Left renal pelvis (tissue), 4 donors: ENCODE measurements around the gene EXOC3L4. TPM values are rescaled to one million over a fixed set of nuclear protein-coding genes. Genes with fewer than 3 reads are reported as not detected.

Source experiments
- DNase-seq, 4 donors: peaks; one replicate each; pipeline ENCODE4 v3.0.0-alpha.2; 2013; ENCODE audit warnings: low read depth in 4 of 4, low spot score in 3 of 4
- polyA plus RNA-seq, 4 donors: library from polyadenylated mRNA; unstranded; fragments of 120-200 nt; gene quantifications; one replicate each; pipeline ENCODE4 v1.2.1, GENCODE V29; 2013; ENCODE audit not compliant: insufficient read length in 4 of 4

The EXOC3L4 gene
- polyA plus RNA-seq, 4 donors: 0.70 to 5.3 (median 1.8) TPM

DNA sequence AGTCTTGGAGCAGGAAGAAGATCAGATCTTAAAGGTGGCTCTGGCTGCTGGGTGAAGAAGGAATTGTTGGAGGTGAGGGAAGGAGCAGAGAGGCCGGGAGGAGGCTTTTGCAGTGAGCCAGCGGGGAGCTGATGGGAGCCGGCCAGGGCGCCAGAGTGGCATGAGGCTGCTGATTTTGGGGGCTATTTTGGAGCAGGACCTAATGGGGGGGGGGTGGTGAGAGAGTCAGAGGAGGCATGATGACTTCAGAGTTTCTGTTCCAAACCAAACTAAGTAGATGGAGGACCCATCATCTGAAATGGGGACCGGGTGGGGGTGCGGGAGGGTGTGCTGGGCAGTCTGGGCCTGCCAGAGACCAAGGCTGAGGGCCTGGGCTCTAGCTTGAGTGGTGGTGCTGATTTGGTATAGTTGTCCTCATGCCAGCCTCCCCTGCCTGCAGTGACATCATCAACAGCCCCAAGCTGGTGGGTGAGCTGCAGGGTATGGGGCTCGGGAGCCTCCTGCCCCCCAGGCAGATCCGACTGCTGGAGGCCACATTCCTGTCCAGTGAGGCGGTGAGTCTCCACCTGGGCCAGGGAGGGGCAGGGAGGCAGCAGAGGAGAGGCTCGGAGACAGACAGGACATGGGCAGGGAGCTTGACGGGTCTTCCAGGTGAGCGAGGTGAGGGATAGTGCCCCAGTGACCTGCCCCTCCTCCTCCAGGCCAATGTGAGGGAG is 34.9 kb downstream of the EXOC3L4 start:
- no peak for DNase-seq

DNA sequence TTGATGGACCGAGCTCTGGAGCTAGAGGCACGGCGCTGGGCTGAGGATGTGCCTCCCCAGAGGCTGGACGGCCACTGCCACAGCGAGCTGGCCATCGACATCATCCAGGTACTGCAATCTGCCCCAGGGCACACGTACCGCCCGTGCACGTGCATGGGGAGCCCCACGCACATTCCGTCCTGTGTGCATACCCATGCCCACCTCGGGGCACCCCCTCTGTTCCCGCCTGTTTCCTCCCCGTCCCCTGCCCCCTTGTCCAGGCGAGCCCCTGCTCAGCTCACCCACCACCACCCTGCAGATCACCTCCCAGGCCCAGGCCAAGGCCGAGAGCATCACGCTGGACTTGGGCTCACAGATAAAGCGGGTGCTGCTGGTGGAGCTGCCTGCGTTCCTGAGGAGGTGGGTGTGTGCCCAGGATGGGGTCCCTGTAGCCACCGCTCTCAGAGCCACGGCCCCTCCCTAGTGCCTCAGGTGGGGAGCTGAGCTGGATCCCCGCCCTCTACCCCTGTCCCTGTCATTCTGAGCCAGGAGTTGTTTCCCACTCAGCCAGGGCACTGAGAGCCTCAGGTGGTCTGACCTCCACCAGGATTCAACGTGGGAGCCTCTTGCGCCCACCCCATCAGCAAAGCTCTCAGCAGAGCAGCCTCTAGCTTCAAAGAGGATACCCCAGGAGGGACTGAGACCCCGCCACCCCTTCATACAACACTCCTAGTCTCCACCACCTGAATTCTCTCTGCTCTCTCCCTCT is 35.7 kb downstream of the EXOC3L4 start:
- no peak for DNase-seq

DNA sequence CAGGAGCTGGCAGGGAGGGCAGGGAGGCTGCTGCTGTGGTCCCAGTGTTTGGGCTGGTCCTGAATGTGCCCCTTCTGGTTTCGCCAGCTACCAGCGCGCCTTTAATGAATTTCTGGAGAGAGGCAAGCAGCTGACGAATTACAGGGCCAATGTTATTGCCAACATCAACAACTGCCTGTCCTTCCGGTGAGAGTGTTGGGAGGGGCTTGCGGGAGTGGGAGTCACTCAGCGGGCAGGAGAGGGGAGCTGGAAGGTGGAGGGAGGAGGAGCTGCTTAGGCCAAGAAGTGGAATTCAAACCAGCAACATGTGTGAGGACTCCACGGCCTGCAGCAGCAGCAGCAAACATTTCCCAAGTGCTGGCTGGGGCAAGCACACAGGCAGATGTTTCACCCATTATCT is 36.4 kb downstream of the EXOC3L4 start:
- no peak for DNase-seq

DNA sequence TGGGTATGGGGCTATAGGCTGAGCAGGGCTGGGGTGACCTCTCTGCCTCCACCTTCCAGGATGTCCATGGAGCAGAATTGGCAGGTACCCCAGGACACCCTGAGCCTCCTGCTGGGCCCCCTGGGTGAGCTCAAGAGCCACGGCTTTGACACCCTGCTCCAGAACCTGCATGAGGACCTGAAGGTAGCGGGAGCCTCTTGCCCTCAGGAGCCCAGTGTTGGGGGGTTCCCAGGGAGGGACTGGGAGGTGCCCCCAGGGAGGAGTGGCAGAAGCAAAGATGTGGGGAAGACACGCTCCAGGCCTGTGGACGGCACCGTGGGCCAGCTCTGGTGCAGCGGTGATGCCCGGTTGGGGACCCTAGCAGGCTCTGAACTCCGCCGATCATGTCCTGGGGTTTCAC is 37.1 kb downstream of the EXOC3L4 start:
- DNase-seq: no peak

DNA sequence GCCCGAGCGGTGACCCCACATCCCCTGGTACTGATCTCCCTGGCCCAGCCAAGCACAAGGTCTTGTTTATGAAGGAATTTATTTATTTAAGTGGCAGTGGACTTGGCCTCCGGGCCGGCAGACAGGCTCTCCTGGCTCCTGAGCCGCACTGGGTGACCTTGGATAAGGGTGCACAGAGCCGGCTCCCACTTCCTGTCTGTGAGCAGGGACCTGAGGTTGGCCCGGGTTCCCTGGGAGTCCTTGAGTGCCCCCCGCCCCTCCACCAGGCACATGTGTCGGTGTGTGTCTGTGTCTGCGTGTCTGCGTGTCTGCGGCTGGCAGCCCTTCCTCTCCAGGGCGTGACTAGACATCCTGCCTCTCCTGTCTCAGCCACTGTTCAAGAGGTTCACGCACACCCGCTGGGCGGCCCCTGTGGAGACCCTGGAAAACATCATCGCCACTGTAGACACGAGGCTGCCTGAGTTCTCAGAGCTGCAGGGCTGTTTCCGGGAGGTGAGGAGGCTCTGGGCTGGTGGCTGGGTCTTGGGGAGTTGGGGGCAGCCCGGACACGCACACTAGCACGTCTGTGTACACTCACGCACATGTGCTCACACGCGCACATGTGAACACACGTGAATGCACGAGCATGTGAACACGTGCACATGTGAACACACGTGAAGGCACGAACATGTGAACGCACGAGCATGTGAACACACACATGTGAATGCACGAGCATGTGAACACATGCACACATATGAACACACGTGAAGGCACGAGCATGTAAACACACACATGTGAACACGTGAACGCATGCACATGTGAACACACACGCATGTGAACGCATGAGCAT is 38.1 kb downstream of the EXOC3L4 start:
- no peak for DNase-seq

DNA sequence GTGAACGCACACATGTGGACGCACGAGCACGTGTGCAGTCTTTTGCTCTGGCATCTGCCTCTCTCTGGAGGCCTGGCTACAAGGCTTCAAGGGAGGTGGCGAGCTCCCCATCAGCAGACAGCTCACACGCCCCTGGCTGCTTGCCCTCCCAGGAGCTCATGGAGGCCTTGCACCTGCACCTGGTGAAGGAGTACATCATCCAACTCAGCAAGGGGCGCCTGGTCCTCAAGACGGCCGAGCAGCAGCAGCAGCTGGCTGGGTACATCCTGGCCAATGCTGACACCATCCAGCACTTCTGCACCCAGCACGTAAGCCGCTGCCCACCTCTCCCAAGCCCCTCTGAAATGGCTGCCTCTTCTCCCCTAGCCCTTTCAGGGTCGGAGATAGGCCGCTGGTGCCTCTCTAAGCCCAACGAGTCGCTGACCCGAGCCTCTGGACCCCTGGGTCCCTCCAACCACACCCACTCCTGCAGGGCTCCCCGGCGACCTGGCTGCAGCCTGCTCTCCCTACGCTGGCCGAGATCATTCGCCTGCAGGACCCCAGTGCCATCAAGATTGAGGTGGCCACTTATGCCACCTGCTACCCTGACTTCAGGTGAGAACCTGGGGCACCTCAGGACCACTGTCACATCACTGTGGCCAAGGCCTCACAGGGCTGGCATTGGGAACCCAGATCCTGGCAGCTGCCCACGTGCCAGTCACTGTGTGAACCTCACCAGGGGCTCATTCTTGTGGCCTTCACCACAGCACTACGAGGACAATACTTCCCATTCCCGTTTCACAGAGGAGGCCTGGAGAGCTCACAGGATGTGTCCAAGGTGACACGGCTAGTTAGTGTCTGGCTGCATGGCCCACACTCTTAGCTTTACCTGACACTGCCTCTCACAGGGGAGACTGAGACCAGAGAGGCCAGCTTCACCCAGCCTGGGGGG is 39.0 kb downstream of the EXOC3L4 start:
- no peak for DNase-seq

DNA sequence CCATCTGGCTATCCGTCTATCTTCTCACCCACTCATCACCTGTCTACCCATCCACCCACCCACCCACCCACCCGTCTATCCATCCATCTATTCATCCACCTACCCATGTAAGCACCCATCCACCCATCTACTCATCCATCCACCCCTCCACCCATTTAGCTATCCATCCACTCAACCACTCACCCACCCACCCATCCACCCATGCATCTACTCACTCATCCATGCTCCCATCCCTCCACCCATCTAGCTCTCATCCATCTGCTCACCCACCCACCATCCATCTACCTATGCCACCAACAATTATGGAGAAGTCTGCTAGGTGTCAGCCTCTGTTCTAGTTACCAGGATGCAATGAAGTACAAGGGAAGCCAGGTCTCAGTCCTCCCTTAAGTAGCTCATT is 39.9 kb downstream of the EXOC3L4 start:
- DNase-seq: no peak

DNA sequence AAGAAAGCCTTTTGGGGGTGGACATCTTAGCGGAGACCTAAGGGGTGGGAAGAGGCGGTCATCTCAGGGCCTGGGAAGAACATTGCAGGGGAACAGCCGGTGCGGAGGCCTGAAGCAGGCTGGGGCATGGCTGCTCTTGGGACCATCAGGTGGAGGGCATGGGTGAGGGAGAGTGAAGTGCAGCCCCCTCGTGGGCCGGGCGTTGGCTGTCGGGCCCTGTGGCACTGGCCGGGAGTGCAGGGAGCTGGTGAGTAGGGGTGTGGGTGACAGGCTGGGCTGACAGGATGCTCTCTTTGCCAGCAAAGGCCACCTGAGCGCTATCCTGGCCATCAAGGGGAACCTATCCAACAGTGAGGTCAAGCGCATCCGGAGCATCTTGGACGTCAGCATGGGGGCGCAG is 40.4 kb downstream of the EXOC3L4 start:
- DNase-seq: no peak

DNA sequence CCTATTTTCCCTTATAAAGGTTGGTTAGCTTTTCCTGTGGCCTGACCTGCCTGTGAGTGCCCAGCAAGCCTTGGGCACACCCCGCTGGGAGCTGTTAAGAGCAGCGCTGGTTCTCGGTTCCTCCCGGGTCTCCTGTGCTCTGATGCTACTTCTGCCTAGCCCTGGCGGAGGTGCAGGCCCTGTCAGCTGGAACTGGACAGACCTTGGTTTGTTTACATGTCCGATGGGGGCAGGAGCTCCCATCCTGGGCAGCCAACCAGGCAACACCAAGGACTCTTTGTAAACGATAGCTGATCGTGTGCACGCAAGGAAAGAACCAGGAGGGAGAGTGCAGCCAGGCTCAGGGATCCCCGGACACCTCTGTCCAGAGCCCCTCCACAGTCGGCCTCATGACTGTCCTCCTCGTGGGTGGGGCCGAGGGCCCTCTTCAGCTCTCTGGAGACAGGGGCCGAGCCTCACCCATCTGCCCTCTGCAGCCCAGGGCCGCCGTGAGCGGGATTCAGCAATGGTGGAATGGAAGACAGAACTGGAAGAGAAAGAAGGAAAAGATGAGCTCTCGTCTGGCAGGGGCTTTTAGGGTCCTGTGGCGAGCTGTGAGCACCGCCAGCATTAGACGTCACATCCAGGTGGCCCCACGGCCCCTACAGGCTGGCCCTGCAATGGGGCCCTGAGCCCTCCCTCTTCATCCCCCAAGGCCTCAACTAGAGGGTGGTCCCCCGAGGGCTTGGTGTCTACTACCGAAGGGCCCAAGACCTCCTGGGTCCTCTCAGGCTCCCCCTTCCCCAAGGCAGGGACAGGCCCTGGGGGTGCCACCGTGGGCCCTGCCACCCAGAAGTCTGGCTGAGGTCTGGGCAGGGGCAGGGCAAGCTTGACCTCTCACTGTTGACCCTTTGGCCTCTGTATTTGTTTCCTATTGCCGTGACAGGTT is 41.1 kb downstream of the EXOC3L4 start:
- no peak for DNase-seq

DNA sequence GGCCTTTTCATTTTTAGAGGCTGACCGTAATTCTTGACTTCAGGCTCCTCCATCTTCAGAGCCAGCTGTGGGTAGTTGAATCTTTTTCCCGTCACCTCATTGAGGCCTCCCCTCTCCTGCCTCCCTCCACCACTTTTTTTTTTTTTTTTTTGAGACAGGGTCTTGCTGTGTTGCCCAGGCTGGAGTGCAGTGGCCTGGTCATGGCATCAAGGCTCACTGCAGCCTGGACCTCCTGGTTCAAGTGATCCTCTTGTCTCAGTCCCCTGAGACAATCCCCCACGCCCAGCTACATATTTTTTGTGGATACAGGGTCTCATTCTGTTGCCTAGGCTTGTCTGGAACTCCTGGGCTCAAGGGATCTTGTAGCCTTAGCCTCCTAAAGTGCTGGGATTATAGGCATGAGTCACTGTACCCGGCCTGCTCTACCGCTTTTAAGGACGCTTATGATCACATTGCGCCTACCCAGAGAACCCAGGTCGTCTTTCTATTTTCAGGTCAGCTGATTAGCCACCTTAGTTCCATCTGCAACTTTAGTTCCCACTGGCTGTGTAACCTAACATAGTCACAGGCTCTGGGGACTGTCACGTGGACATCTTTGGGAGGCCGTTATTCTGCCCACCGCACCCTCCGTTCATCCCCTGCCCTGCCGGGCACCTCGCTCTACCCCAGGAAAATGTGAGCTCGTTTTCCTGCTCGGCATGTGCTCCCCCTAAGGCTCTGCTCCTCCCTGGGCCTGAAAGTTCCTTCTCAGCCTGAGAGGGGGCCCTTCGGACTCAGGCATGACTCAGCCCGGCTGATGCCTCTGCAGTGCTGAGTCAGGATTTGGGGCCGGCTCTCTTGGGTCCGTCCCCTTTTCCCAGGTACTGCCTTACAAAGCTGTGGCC is 42.1 kb downstream of the EXOC3L4 start:
- no peak for DNase-seq

DNA sequence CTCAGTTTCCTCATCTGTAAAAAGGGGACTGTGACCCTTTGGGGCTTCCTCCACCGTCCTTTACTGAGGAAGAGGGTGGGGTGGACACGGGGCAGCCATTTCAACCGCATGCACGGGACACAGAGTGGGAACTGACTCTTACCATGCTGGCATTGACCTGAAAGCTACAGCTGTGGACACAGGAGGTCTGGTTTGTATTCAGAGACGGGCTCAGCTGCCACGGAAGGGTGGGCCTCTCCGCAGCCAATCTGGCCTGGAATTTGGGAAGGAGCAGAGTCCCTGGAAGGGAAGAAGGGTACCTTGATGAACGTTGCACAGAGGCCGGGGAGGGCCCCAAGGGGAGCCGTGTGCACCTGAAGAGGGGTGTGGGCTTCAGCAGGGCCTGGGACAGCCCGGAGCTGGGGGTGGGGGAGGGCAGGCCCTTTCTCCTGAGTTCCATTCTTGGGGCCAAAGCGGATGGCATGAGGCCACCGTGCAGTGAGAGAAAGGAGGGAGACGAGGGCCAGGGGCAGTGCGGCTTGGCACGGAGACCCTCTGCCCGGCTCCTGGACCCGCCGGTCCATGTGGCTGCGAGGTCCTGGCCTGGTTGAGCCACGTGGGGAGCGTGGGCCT is 43.3 kb downstream of the EXOC3L4 start:
- DNase-seq: no peak

DNA sequence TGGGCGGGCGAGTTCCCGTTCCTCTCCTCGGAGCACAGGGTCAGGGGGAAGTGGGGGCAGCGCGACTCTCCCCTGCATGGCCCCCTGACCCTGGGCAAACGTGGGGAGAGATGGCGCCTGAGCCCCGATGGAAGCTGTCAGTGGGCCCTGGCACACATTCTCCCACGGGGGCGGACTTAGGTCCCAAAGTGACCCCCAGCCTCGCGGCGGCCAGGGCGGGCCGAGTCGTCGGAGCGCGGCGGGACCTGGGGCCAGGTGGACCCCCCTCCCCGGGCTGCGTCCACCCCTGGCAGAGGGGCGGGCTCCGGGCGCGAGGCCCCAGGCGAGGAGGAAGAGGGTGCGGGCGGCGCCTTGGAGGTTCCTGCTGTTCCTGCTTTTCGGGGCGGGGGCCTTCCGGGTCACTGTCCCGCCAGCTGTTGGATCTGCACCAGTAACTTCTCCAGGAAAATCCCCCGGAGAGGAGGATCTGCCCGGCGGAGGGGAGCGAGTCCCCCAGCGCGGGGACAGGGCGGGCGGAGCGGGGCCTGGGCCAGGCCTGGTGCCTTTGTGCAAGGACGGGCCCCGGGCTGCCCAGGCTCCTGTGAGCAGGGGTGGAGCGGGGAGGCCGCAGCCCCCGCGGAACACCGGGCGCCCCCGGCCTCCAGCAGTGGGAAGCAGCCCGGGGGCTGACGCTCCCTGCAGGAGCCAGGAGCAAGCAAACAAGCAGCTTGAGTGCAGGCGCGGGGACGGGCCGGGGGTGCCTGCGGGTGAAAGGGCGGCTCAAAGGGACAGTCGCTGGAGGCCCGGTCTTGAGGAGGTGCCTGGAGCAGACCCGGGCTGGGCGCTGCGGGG is 44.0 kb downstream of the EXOC3L4 start:
- no peak for DNase-seq

DNA sequence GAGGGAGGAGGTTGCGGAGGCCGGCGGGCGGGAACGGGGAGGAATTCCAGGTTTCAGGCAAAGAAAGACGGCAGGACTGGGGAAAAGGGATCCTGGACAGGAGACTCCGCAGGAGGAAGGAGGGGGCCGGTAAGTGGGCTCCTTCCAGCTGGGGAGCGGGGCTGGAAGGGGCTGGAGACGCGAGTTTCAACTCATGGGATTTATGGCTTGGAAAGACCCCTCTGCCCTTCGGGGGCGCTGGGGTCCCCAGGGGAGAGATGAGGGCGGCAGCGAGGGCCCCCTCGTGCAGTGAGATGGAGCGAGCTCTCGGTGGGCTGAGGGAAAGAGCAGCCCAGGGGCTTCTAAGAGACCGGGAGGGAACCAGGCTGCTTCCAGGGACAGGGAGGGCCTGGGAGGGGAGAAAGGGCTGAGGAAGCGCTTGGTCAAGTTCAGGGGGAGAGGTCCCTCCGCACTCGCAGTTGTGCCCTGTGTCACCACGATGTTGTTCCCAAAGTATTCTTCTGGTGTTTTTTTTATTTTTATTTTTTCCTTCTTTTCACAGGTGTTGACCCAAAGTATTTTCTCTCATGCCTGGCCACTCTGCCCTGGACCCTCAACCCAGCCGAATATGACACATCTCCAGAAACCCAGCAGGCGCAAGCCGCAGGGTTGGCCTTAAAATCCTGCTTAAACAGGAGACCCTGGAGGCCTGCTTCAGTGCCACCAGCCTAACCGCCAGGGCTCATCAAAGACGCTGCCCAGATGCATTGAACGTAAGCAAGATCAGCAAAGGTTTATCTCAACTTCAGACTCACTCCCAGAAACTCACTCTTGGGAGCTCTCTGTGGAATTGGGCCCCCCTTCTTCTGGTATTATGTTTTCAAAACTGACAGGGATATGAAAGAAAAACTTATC is 44.9 kb downstream of the EXOC3L4 start:
- no peak for DNase-seq

DNA sequence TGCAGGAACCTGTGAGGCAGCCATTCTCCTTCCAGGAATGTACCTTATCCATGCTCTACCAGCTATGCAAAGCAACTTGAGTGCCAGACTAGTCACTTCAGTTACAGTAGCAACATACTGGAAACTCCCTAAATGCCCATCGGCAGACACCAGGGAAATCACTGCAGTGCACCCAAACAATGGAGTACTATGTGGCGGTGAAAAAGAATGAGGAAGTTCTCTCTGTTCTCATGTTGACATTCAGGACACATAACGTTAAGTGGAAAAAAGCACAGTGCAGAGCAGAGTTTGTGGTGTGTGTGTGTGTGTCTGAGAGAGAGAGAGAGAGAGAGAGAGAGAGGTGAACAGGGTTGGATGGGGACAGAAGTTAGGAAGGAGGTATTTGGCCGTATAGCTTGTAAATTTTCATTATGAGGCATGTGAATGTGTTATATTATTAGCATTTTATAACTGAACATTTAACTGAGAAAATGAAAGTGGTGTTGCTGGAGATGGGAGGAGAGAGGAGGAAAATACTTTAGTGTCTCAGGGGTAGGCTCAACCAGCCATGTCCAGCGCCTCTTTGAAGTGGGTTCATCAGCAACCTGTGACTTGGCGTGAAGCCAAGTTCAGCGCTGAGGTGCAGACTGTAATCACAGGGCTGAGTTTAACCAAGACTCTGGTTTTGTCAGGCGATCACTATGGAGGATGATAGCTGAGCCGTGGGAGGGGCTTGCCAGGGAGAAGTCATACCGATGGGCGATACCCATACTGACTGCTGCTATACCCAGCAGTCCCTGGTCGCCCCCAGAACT is 46.0 kb downstream of the EXOC3L4 start:
- no peak for DNase-seq

DNA sequence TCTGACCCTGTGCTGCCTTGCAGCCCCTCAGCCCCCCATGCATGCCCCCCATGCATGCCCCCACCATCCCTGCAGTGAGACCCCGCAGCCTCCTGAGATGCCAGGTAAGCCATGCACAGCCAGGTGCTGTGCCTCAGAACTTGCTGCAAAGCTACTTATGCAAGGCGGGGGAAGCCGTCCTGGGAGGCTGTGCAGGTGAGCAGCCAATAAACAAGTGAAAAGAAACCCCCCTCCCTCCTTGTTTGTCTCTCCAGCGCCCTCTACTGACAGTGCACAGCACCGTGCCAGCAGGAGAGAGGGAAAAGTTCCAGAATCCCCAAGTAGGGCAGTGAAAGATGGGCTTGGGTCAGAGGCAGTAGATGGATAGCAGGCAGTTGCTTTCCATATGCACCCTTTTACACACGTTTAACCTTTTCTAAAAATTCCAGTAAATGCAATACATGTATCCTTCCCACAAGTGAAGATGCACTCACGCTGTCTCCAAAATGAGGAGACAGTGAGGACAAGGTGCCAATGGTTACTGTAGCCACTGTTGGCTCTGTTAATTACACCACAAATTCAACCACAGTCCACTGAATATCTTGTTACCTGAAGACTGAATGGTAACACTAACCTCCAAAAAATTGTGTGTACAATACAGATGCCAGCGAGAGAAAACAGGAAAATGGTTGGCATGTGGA is 46.7 kb downstream of the EXOC3L4 start:
- no peak for DNase-seq
